Measurements from ENCODE around the gene LSM7.

Gene LSM7

DNA sequence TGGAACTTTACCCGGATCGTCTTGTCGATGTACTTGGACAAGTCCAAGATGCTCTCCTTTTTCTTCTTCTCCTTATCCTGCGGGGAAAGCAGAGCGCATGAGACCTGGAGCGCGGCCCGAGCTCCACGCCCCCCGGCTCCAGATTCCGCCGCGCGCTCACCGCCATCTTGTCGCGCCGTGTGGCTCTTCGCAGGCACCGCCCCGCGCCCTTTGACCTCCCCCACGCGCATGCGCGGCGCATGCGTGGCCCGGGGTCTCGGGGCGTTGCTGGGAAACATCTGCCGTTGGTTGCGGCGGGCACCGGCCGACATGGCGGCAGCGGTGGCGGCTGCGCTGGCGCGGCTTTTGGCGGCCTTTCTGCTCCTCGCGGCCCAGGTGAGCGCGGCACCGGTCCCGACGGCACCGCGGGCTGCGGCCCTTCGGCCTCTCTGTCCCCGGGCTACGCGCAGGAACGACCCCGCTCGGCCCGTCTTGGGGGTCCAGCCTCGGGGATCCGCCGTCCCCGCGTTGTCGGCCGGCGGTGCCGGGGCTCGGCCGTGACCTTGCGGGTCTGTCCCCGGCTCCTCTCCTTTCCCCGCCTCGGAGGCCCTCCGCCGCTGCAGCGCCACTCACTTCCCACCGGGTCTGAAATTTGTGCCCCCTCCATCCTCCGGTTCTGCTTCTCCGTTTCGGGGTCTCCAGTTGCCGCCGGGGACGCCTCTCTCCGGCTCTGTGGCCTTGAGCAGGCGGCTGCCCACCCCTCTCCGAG, at the start of gene LSM7, which contains the start of gene SPPL2B:
Gene LSM7, minus strand, starts transcription at position 186 of the 748 bp plus-strand sequence. Its CDS starts 20 bp downstream, at position 166.
Gene SPPL2B, plus strand, starts transcription at position 284 of the 748 bp plus-strand sequence. Its CDS starts 26 bp downstream, at position 310.
- in situ Hi-C loops (cut with MboI; ENCODE audit: low sequenced_read_pairs), result no loop called here

DNA sequence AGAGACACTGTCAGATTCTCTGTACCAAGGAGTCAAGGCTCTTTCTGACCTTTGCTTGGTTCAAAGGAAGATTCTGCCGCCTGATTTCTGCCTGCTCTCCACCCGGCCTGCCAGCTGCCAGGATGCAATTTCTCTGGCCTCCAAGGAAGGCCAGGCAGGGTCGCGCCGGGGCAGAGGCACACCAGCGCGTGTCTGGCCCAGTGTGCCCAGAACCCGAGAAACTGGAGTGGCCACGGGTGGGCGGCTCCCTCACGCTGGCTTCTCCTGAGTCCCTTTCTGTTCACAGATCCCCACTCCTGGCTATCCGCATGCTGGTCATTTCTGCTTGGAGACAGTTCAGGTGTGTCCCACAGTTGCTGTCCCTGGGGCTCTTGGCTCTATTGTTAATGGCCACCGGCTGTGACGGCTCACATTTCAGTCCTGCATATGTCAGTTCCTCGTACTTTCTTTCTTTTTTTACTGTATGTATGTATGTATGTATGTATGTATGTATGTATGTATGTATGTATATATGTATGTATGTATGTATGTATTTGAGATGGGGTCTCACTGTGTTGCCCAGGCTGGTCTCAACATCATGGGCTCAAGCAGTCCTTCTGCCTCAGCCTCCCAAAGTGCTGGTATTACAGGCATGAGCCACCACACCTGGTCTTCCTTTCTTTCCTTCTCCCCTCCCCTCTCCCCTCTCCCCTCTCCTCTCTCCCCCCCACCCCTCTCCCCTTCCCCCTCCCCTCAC, 48.6 kb upstream of the LSM7 start:
- in situ Hi-C loops (cut with MboI; ENCODE audit: low sequenced_read_pairs), result no loop called here

DNA sequence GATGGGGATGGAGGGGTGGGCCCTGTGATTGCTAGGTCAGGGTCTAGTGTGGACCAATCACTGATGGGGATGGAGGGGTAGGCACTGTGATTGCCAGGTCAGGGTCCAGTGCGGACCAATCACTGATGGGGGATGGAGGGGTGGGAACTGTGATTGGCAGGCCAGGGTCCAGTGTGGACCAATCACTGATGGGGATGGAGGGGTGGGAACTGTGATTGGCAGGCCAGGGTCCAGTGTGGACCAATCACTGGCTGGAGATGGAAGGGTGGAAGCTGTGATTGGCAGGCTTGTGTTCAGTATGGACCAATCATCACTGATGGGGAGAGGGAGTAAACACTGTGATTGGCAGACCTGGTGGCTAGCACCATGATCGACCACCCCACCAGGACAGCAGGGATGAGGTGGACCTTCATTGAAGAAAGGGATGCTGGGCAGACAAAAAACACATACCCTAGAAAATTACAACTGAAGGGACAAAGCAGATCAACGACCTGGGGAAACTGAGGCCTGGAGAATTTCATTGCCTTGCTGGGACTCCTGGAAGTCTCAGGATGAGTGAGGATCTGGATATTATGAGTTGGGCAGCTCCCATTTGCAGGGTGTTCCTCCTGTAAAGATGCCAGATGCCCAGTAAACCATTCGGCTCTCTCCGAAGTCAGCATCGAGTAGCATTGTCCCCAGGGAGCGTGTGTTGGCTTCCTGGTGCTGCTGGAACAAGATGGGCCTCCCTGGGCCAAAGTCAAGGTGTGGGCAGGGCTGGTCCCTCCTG, 47.2 kb upstream of the LSM7 start:
- in situ Hi-C loops (cut with MboI; ENCODE audit: low sequenced_read_pairs), result no loop called here

DNA sequence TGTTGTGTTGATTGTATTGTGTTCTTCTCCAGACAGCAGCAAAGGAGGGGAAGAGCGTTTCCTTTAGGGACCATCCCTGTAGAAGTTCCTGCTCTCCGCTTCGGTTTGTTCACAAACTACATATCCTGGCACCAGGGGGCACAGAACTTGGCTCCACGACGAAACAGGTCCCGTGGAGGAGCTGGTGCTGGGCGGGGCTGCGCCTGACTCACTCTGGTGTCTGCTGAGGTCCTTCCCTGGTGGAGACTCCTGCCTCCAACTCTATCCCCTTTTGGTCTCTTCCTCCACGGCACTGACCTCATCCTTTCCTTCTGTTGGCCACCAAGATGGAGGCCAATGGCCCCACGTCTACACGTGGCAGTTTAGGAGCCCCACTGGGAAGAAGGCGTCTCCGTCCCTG, 46.4 kb upstream of the LSM7 start:
- in situ Hi-C loops (cut with MboI; ENCODE audit: low sequenced_read_pairs), result no loop called here

DNA sequence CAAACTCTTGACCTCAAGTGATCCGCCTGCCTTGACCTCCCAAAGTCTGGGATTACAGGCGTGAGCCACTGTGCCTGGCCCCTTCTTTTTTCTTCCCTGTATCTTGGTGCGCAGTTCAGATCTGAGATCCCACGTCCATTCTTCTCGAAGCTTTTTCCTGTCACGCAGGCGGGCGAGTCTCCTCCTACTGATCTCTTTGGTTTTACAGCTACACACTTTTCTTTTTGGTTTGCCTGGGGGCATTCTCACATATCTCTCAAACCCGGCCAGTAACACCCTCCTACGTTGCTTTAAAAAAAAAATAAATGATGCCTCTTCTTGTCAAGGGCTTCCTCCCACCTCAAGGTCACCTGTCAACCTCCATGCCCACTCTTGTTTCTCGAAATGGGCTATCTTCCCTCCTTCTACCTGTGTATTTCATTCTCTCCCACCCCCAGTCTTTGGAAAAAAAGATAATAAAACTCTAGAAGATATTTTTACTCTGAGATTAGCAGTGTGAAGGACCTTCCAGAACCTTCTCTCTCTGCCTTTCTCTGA, 43.8 kb upstream of the LSM7 start:
- in situ Hi-C loops (cut with MboI; ENCODE audit: low sequenced_read_pairs), result no loop called here

DNA sequence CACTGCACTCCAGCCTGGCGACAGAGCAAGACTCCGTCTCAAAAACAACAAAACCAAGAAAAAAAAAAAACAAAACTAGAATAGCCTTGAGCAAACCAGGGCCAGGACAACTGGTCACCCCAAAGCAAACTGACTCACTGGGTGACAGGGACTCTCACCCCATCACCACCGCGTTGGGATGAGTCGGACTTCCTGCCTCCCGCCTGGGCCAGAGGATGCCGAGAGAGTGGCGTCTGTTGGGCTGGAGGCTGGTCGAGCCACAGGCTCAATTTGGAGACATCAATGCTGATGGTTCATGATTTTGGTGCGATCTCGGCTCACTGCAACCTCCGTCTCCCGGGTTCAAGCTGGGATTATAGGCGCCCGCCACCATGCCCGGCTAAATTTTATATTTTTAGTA, 43.3 kb upstream of the LSM7 start:
- in situ Hi-C loops (cut with MboI; ENCODE audit: low sequenced_read_pairs), result no loop called here

DNA sequence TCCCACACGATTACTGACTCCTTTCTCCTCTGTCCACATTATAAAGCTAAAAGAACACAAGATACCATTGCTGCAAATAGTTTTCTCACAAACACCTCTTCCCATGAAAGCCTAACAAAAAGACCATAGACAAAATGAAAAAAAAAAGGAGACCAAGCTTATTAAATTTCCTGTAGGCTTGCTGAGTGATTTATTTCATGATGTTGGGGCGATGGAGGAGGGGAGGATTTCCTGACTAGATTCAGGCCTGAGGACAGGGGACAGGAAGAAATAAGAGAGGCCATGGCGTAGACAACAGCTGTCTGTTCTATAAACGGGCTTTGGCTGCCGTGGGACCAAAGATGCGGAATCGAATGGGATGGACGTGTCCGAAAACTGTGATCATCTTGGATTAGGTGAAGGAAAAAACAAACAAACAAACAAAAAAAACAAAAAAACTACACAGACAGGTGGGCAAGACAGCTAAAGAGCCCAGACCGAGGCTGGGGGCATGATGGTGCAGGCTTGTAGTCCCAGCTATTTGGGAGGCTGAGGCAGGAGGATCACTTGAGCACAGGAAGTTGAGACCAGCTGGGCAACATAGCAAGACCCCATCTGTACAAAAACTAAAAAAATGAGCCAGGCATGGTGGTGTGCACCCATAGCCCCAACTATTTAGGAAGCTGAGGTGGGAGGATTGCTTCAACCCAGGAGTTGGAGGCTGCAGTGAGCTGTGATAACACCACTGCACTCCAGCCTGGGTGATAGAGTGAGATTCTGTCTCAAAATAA, 37.0 kb upstream of the LSM7 start:
- in situ Hi-C loops (cut with MboI; ENCODE audit: low sequenced_read_pairs), result no loop called here

DNA sequence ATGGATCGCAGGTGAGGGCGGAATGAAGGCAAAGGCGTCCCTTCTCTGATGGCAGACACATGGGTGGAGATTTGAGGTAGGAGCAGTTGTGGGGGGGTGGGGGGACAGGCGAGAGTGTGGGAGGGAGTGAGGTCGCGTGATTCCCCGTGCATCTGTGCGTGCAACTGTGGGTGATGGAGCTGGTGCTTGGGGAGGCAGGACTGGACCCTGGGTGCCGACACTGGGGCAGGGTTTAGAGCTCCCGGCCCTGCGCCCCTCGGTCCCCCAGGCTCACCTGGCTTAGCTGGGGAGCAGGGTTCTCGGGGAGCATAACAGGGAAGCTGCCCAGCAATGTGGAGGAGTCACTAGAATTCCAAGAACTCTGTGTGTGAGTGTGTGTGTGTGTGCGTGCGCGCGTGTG, 35.0 kb upstream of the LSM7 start:
- in situ Hi-C loops (cut with MboI; ENCODE audit: low sequenced_read_pairs), result no loop called here

DNA sequence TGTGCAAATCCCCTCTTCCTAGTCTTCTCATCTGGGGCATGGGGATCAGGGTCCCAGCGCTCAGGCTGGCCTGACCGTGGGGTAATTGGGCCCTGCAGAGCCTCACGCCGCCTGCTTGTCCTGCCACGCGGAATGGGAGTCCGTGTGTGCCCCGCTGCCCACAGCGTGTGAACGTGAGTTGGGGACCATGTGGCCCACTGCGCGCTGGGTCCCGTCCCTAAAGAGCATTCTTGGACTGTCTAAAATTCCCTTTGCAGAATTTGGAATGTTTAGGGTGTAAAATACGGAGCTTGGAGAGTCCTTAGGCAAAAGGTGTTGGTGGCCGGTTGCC, 34.5 kb upstream of the LSM7 start:
- in situ Hi-C loops (cut with MboI; ENCODE audit: low sequenced_read_pairs), result no loop called here

DNA sequence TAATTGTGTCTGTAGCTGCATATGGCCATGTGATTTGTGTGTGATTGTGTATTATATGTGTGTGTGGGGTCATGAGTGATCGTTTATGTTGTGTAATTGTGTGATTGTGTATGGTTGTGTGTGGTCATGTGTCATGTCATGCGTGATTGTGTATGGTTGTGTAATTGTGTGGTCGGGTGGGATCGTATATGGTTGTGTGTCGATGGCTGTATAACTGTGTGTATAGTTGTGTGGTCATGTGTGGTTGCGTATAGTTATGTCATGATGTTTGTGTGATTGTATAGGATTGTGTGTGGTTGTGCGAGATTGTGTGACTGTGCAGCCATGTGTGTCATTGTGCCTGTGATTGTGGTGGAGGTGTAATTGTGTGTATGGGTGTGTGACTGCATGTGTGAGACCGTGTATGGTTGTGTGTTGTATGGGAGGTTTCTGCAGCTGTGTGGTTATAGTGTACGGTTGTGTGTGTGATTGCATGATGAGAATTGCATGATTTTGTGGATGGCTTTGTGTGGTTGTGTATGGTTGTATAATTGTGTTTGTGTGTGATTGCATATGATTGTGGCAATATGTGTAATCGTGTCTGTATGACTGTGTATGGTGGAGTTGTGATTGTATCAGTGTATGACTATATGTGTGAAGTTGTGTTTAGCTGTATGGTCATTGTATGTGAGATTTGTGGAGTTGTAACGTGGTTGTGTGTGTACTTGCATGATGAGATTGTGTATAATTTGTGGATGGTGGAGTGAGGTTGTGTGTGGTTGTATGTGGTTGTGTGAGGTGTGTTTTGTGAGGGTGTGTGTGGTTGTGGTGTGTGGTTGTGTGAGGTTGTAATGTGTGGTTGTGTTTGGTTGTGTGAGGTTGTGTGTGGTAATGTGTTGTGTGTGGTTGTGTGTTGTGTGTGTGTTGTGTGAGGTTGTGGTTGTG, 33.9 kb upstream of the LSM7 start:
- in situ Hi-C loops (cut with MboI; ENCODE audit: low sequenced_read_pairs), result no loop called here

DNA sequence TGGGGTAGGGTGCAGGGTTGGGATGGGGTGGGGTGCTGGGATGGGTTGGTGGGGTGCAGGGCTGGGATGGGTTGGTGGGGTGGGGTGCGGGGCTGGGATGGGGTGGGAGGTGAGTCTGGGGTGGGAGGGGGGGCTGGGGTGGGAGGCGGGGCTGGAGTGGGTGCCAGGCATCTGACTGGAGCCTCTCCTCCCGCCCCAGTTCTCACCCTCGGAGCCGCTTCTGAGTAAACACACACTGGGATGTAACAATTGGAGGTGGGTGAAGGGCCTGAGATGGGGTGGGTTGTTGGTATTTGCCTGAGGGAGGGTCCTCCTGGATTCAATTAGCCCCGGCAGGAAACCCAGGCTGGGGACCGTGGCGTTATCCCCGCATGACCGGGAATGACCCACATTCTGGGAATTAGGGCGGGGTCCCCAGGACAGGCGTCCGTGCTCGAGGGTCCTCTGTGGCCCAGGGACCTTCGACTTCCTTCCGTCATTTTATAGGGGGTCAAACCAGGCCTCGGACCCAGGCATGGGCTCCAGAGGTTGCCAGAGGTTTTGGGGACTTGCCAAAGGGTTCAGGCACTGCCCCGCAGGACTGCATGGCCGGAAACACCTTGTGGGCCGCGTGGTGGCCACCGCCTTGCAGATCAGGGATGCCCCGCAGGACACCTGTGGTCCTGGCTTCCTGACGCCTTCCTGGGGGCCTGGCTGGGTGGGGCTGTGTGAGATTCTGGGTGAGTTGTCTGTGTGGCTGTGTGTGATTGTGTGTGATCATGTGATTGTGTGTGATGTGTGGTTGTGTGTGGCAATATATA, 33.1 kb upstream of the LSM7 start:
- in situ Hi-C loops (cut with MboI; ENCODE audit: low sequenced_read_pairs), result no loop called here

DNA sequence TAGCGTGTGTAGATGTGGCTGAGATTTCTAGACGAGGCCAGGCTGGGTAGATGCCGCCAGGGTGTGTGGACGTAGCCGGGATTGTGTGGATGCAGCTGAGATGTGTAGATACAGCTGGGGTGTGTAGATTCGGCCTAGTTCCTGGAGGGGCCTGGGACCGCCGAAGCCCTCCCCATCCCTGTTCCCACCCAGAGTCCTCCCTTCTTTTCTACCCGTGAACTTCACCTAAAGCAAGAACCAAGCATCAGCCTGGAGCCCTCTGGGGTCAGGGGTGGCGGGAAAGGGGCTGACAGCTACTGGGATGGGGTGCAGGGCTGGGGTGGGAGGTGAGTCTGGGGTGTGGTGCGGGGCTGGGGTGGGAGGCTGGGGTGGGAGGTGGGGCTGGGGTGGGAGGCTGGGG, 32.4 kb upstream of the LSM7 start:
- in situ Hi-C loops (cut with MboI; ENCODE audit: low sequenced_read_pairs), result no loop called here

DNA sequence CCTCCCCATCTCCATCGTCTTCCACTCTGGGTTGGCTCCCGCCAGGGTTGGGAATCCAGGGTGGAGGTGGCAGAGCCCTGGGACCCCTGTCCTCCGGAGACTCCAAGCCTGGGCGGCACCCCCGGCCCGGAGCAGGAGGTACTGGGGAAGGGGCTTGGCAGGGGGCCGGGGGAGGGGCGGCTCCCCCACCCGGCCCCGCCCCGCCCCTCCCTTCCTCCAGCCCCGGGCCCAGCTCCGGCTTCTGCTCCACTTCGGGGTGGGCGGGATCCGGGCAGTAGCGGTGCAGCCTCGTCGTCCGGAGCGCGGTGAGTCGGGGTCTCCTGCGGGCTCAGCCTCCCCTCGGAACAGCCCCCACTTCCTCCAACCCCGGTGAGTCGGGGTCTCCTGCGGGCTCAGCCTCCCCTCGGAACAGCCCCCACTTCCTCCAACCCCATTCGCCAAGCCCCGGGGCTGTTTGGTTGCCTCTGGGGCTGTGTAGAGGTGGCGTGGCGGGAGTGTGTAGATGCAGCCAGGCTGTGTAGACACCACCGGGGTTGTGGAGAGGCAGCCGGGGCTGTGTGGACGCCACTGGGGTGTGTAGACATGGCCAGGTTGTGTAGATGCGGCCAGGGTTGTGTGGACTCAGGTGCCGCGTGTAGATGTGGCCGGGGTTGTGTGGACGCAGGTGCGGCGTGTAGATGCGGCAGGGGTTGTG, 31.8 kb upstream of the LSM7 start, which contains the start of gene TMPRSS9:
Gene TMPRSS9, plus strand, starts transcription at position 274 of the 694 bp plus-strand sequence. CDS start 29,521 bp downstream, outside the sequence.
- in situ Hi-C loops (cut with MboI; ENCODE audit: low sequenced_read_pairs), result no loop called here

DNA sequence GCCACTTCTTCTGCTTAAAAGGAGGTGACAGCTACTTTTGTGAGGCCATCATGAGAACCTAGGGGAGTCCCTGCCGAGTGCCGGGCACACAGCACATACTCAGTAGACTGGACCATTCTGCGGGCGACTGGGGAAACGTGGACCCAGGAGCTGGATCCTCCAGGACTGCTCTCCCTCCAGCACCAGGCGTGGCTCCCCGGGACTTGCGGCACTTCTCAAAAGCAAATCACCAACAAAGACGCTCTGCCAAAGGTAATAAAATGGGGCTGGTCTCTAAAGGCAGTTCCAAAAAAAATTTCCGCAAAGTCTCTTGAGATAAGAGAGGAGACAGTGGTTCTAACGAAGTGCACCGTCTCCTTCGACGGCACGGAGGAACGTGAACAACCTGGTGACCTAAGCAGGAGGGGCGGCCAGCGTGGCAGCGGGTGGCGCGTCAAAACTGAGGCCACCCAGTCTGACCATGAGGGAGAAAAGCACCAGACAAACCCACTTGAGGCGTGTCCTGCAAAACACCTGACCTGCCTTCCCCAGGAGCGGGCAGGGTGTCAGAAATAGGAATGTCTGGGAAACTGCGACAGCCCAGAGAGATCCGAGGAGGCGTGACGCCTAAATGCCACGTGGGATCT, 30.3 kb upstream of the LSM7 start:
- in situ Hi-C loops (cut with MboI; ENCODE audit: low sequenced_read_pairs), result no loop called here

DNA sequence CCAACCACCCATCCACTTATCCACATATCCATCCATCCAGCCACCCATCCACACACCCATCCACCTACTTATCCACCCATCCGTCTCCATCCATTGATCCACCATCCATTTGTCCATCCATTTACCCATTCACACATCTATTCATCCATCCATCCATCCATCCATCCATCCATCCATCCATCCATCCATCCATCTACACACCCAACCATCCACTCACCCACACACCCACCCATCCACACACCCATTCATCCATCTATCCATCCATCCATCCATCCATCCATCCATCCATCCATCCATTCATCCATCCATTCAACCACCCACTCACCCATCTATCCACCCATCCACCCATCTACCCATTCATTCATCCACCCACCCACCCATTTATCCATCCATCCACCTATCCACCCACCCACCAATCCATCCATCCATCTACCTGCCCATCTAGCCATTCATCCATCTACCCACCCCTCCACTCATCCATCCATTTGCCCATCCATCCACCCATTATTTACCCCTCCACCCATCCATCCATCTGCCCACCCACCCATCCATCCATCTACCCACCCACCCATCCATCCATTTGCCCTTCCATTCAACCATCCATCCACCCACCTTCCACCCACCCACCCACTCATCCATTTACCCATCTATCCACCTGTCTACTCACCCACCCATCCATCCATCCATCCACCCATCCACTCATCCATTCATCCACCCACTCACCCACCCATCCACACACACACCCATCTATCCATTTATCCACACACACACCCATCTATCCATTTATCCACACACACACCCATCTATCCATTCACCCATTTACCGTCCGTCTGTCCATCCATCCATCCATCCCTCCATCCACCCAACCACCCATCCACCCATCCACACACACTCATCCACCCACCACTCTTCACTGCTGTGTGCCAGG, 29.2 kb upstream of the LSM7 start:
- in situ Hi-C loops (cut with MboI; ENCODE audit: low sequenced_read_pairs), result no loop called here

DNA sequence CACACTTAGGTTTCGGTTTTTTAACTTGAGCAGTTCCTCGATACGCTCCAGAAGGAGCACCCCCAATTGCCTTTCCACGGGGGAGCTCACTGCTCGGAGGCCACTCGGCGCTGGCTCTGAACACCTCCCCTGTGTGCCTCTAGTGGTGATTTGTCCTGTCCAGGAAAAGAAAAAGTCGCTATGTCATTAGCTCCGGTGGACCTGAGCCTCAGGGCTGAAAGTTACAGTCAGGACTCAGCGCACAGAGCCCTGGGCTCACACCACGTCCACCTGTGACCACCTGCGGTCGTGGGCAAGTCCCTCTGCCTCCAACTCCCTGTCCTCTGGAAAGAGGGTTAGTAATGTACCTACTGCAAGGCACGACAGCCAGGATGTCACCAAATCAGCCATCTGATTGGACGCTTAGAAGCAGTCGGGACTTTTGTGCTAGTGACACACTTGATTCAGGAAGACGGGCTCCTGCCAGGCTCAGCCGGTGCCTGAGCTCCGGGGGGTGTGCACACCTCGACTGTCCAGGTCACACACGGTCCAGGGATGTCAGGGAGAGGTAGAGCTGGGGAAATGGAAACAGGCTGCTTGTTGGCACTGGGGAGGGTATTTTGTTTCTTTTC, 27.8 kb upstream of the LSM7 start:
- in situ Hi-C loops (cut with MboI; ENCODE audit: low sequenced_read_pairs), result no loop called here
